OCI-LY7 (cell line): ENCODE data around the gene MRPL34. TPM values are rescaled to one million over a fixed set of nuclear protein-coding genes. Genes with fewer than 3 reads are reported as not detected.
A peak's percentile ranks its signal among the peaks of the same experiment; 100 is the strongest.

Source experiments
- BruUV-seq: library from RNA; stranded (reverse); fragments of 400-500 nt; replicated peaks from 2 replicates; lab custom pipeline; 2021; lab: Mats Ljungman, UMichigan
- CTCF ChIA-PET: fragments of 300-600 bp; sonication (Branson Sonifier 250); formaldehyde crosslinking; loops from one replicate; lab custom pipeline; 2022; ENCODE audit warnings: antibody characterized with exemption; ENCODE audit not compliant: unreplicated experiment; lab: Charles Lee
- POLR2A ChIA-PET: fragments of 300-600 bp; sonication (Branson Sonifier 250); formaldehyde crosslinking; loops from one replicate; lab custom pipeline; 2022; ENCODE audit warnings: antibody characterized with exemption; lab: Charles Lee
- DNase-seq: peaks from one replicate; pipeline ENCODE4 v3.0.0-alpha.2; 2015; ENCODE audit warnings: low spot score
- H2AFZ ChIP-seq: fragments of 200-600 bp; sonication (generic), shearing (Covaris generic); 2 replicates; pipeline ENCODE4 v1.6.1; 2014; ENCODE audit warnings: mild to moderate bottlenecking, antibody characterized with exemption, low read length, moderate library complexity
- H3K27ac ChIP-seq: fragments of 200-600 bp; sonication (generic); 2 replicates; pipeline ENCODE4 v1.5.1; 2014; ENCODE audit warnings: mixed run types, low read depth, mild to moderate bottlenecking, moderate library complexity, low read length, inconsistent platforms; ENCODE audit not compliant: poor library complexity, severe bottlenecking
- H3K36me3 ChIP-seq: fragments of 200-600 bp; sonication (generic); 2 replicates; pipeline ENCODE4 v1.6.1; 2014; ENCODE audit warnings: mild to moderate bottlenecking, antibody characterized with exemption, low read length, moderate library complexity, mixed read lengths; ENCODE audit not compliant: insufficient read depth
- H3K4me1 ChIP-seq: fragments of 200-600 bp; sonication (generic); 2 replicates; pipeline ENCODE4 v1.5.1; 2014; ENCODE audit warnings: mild to moderate bottlenecking, low read length; ENCODE audit not compliant: insufficient read depth, poor library complexity, severe bottlenecking
- H3K4me2 ChIP-seq: fragments of 200-600 bp; sonication (generic); 2 replicates; pipeline ENCODE4 v1.6.1; 2014; ENCODE audit warnings: mild to moderate bottlenecking, low read length
- H3K4me3 ChIP-seq: fragments of 200-600 bp; sonication (generic); 2 replicates; pipeline ENCODE4 v1.5.1; 2014; ENCODE audit warnings: mild to moderate bottlenecking, low read depth, low read length; ENCODE audit not compliant: poor library complexity, severe bottlenecking
- H3K79me2 ChIP-seq: fragments of 200-600 bp; sonication (generic); 2 replicates; pipeline ENCODE4 v1.6.1; 2016; ENCODE audit warnings: low read depth, mild to moderate bottlenecking, low read length, moderate library complexity, mixed read lengths; ENCODE audit not compliant: insufficient read depth
- H3K9me2 ChIP-seq: fragments of 200-600 bp; sonication (generic); 2 replicates; pipeline ENCODE4 v1.6.1; 2016; ENCODE audit warnings: mild to moderate bottlenecking, low read length, mixed read lengths; ENCODE audit not compliant: insufficient read depth
- H3K9me3 ChIP-seq: fragments of 200-600 bp; sonication (generic); 2 replicates; pipeline ENCODE4 v1.6.1; 2014; ENCODE audit warnings: mild to moderate bottlenecking, mixed run types, low read length, mixed read lengths
- H4K20me1 ChIP-seq: fragments of 200-600 bp; sonication (generic); 2 replicates; pipeline ENCODE4 v1.6.1; 2014; ENCODE audit warnings: mild to moderate bottlenecking, antibody characterized with exemption, low read length, moderate library complexity, mixed read lengths; ENCODE audit not compliant: insufficient read depth
- CTCF ChIP-seq: fragments of 200-600 bp; sonication (generic); conservative IDR thresholded peaks from 2 replicates; pipeline ENCODE4 v1.5.1; 2014; ENCODE audit warnings: mild to moderate bottlenecking, antibody characterized with exemption, low read length, moderate library complexity, mixed read lengths
- EZH2phosphoT487 ChIP-seq: fragments of 200-600 bp; sonication (generic); IDR thresholded peaks from 2 replicates; pipeline ENCODE4 v1.6.1; 2018; ENCODE audit warnings: low read depth, borderline replicate concordance, mild to moderate bottlenecking, mixed run types, antibody characterized with exemption, low read length, moderate library complexity, mixed read lengths
- intact Hi-C: fragments of 100-400 bp; cut with micrococcal nuclease; formaldehyde crosslinking; loops from one replicate; pipeline ENCODE4 v1.10.0; 2022; ENCODE audit not compliant: unreplicated experiment
- total RNA-seq, 2 experiments: library from RNA; depleted of rRNA in 1 of 2; stranded (reverse); fragments of >200 nt in 1 of 2; shearing (Covaris generic) in 1 of 2; gene quantifications; 2 replicates each; pipeline ENCODE4 v1.2.3, GENCODE V29; 2014 to 2022

Gene MRPL34
- total RNA-seq, 2 experiments from 2014 or later = 173 to 174 TPM

- Histone ChIP-seq H3K79me2 (peaks cover 31% of the 10 kb centered on the region), H3K27ac (peak overlapping the region; percentile 40), H3K4me3 (peak overlapping the region; percentile 94), H4K20me1 (0 out of 2 replicates have a peak, but pooled peaks cover 5% of the 10 kb centered on the region), H3K9me2 (no peaks in the 10 kb centered on the region), H2AFZ (no peak overlapping the region), H3K4me1 (peaks cover 22% of the 10 kb centered on the region), H3K9me3 (no peaks in the 10 kb centered on the region), H3K36me3 (peaks cover 26% of the 10 kb centered on the region), H3K4me2 (peak overlapping the region; percentile 75)
- ChIA-PET CTCF (no interaction called here), POLR2A (interaction anchor here (1.0 to 2.4 kb wide), 2 partner anchors 23 to 43 kb away, joined by 6 to 15 read pairs; partner anchors contain the start of gene BABAM1)
- no TSS peak for BruUV-seq
- no peak for TF ChIP-seq CTCF
- no peak for TF ChIP-seq EZH2phosphoT487
- no peak for DNase-seq
- intact Hi-C loops = loop anchor here (1.0 to 5.0 kb wide), 2 partner anchors 24 to 442 kb away; partner anchors contain the start of genes ANO8 and FCHO1
Observed at GRCh38 chr19:17309965-17310461, 4.3 kb downstream of the MRPL34 start.

GRCh38 chr19:17311455-17312188 is 6.0 kb downstream of the MRPL34 start:
- H3K4me2 ChIP-seq = no peak overlapping the region
- DNase-seq = no peak
- H3K9me3 ChIP-seq = no peaks in the 10 kb centered on the region
- peaks cover 19% of the 10 kb centered on the region for H3K4me1 ChIP-seq
- ChIA-PET CTCF (no interaction called here), POLR2A (no interaction called here)
- no peak for TF ChIP-seq EZH2phosphoT487
- no peak for TF ChIP-seq CTCF
- intact Hi-C loops = no loop called here
- no peak overlapping the region for H2AFZ ChIP-seq
- no TSS peak for BruUV-seq
- 0 out of 2 replicates have a peak, but pooled peaks cover 5% of the 10 kb centered on the region for H4K20me1 ChIP-seq
- no peak overlapping the region for H3K27ac ChIP-seq
- H3K36me3 ChIP-seq = peaks cover 37% of the 10 kb centered on the region
- peaks cover 25% of the 10 kb centered on the region for H3K79me2 ChIP-seq
- no peak overlapping the region for H3K4me3 ChIP-seq
- H3K9me2 ChIP-seq = no peaks in the 10 kb centered on the region
